A673 (cell line): ENCODE data around the gene EHF.

ENCODE experiments used
- EZH2 ChIP-seq: fragments of 200-600 bp; sonication (generic); IDR thresholded peaks from 2 replicates; pipeline ENCODE4 v1.6.1; 2017; ENCODE audit warnings: borderline replicate concordance, low read depth, mild to moderate bottlenecking, mixed read lengths, antibody characterized with exemption, low read length; ENCODE audit not compliant: poor library complexity, severe bottlenecking
- TF ChIP-seq, protein P1 (sequence below): fragments of 300-800, 200-600 bp; sonication (generic); conservative IDR thresholded peaks from 2 replicates; pipeline ENCODE4 v1.5.1; 2017; ENCODE audit warnings: low read depth, mild to moderate bottlenecking, antibody characterized with exemption, low read length, moderate library complexity, mixed read lengths

DNA sequence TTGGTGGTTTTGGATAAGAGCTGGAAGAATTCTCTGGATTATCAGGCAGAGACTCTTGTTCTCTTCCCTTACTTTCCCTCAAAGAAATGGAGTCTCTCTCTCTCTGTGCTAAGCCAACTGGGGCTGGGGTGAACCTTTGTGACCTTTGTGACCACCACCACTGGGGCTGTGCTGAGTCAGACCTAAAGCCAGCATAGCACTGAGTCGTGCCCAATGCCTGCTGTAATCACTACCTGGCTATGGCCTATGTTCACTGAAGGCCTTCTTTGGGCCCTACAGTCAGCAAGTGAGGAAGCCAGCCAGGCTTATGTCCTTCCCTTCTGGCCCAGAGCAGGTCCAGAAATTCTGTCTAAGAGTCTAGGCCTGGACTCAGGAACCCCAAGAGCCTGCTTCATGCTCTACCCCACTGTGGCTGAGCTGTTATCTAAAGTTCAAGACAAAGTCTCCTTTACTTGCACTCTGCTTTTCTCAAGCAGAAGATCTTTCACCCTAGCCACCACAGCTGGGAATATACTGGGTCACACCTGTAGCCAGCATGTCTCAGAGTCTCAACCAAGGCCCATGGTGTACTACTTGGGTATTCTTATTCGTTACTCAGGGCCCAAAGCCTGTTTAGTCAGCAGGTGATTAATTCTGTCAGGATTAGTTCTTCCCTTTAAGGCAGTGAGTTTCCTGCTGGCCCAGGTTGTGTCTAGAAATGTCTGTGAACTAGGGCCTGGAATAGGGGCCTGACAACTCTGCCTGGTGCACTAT, 86.0 kb downstream of the EHF start:
- TF ChIP-seq, protein P1, sequence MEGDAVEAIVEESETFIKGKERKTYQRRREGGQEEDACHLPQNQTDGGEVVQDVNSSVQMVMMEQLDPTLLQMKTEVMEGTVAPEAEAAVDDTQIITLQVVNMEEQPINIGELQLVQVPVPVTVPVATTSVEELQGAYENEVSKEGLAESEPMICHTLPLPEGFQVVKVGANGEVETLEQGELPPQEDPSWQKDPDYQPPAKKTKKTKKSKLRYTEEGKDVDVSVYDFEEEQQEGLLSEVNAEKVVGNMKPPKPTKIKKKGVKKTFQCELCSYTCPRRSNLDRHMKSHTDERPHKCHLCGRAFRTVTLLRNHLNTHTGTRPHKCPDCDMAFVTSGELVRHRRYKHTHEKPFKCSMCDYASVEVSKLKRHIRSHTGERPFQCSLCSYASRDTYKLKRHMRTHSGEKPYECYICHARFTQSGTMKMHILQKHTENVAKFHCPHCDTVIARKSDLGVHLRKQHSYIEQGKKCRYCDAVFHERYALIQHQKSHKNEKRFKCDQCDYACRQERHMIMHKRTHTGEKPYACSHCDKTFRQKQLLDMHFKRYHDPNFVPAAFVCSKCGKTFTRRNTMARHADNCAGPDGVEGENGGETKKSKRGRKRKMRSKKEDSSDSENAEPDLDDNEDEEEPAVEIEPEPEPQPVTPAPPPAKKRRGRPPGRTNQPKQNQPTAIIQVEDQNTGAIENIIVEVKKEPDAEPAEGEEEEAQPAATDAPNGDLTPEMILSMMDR, result no peak
- TF ChIP-seq EZH2, result no peak
